K562 (cell line): ENCODE data around the gene FRYL. TPM values are rescaled to one million over a fixed set of nuclear protein-coding genes. Genes with fewer than 3 reads are reported as not detected.

ENCODE experiments used
- ATF7 ChIP-seq: fragments of 450-650 bp; IDR thresholded peaks from 2 replicates; pipeline ENCODE4 v1.7.1; 2014; ENCODE audit warnings: mild to moderate bottlenecking, moderate library complexity
- BRF1 ChIP-seq: IDR thresholded peaks from 3 replicates; pipeline ENCODE4 v1.6.1; 2011; ENCODE audit warnings: borderline replicate concordance, mild to moderate bottlenecking; ENCODE audit not compliant: insufficient read length; ENCODE audit errors: extremely low read depth
- ESRRB ChIP-seq: fragments of 250-450 bp; sonication (Bioruptor Pico); IDR thresholded peaks from 2 replicates; pipeline ENCODE4 v1.5.0; 2020; ENCODE audit warnings: mild to moderate bottlenecking, moderate library complexity, borderline replicate concordance
- HLTF ChIP-seq: fragments of 450-650 bp; IDR thresholded peaks from 2 replicates; pipeline ENCODE4 v1.6.1; 2016
- MAFG ChIP-seq: fragments of 450-650 bp; conservative IDR thresholded peaks from 2 replicates; pipeline ENCODE4 v1.6.1; 2016; ENCODE audit warnings: missing genetic modification characterization, missing compliant biosample characterization
- MTF1 ChIP-seq: fragments of 250-450 bp; sonication (Bioruptor Pico); IDR thresholded peaks from 2 replicates; pipeline ENCODE4 v1.9.0; 2021; ENCODE audit warnings: moderate library complexity, mild to moderate bottlenecking, inconsistent platforms, borderline replicate concordance
- NFYB ChIP-seq: IDR thresholded peaks from 2 replicates; pipeline ENCODE4 v1.6.1; 2011; ENCODE audit warnings: mild to moderate bottlenecking, moderate library complexity; ENCODE audit not compliant: insufficient read length; ENCODE audit errors: extremely low read depth
- NONO ChIP-seq, 2 experiments: fragments of 200-400 bp in 1 of 2; fragments of 450-650 bp in 1 of 2; formaldehyde crosslinking in 1 of 2; IDR thresholded peaks; 2 replicates each; pipeline ENCODE4 v1.6.1; 2017; ENCODE audit warnings: low read depth in 2 of 2, mild to moderate bottlenecking in 2 of 2, moderate library complexity in 2 of 2, low read length in 1 of 2
- RNF219 ChIP-seq: fragments of 250-450 bp; sonication (Bioruptor Pico); IDR thresholded peaks from 2 replicates; pipeline ENCODE4 v1.5.0; 2022; ENCODE audit warnings: mild to moderate bottlenecking
- SMARCE1 ChIP-seq: fragments of 450-650 bp; IDR thresholded peaks from 2 replicates; pipeline ENCODE4 v1.7.1; 2016; ENCODE audit warnings: mild to moderate bottlenecking
- SP2 ChIP-seq: IDR thresholded peaks from 2 replicates; pipeline ENCODE4 v1.6.1; 2011; ENCODE audit warnings: mild to moderate bottlenecking, low read depth, low read length, moderate library complexity; ENCODE audit not compliant: poor library complexity, severe bottlenecking; ENCODE audit errors: extremely low read depth
- TAF1 ChIP-seq: IDR thresholded peaks from 2 replicates; pipeline ENCODE4 v1.6.1; 2011; ENCODE audit warnings: mild to moderate bottlenecking, low read length, moderate library complexity; ENCODE audit not compliant: insufficient read depth, control insufficient read depth, severe bottlenecking; ENCODE audit errors: extremely low read depth
- THRA ChIP-seq: fragments of 450-650 bp; IDR thresholded peaks from 2 replicates; pipeline ENCODE4 v1.6.1; 2017; ENCODE audit warnings: mild to moderate bottlenecking, moderate library complexity
- USF2 ChIP-seq: sonication (generic); formaldehyde crosslinking; IDR thresholded peaks from 2 replicates; pipeline ENCODE4 v1.5.0; 2020; ENCODE audit warnings: missing genetic modification reagents
- ZBTB33 ChIP-seq: sonication (generic); formaldehyde crosslinking; IDR thresholded peaks from 2 replicates; pipeline ENCODE4 v1.8.1; 2023; ENCODE audit warnings: mild to moderate bottlenecking, missing genetic modification reagents
- ZKSCAN3 ChIP-seq: fragments of 250-450 bp; sonication (Bioruptor Pico); IDR thresholded peaks from 2 replicates; pipeline ENCODE4 v1.4.0; 2020
- ZNF316 ChIP-seq: fragments of 450-650 bp; IDR thresholded peaks from 2 replicates; pipeline ENCODE4 v1.6.1; 2016
- ZSCAN32 ChIP-seq: fragments of 450-650 bp; formaldehyde crosslinking; IDR thresholded peaks from 2 replicates; pipeline ENCODE4 v1.4.0; 2020; ENCODE audit warnings: mild to moderate bottlenecking, moderate library complexity
- polyA plus RNA-seq, 8 experiments: library from polyadenylated mRNA; depleted of rRNA in 4 of 8; stranded (reverse) in 5 of 8; unstranded in 3 of 8; fragments of >200 nt; fragmentation: Nextera tagmentation in 2 of 8; fragmentation: Illumina TruSeq in 1 of 8; extraction: Ambion mirVana in 2 of 8; extraction: Trizol in 1 of 8; gene quantifications; 2 replicates each; pipeline versions ENCODE4 v1.2.1 to v1.2.3, GENCODE V29; 2011 to 2014; ENCODE audit warnings: inconsistent platforms in 1 of 8, missing spikeins in 1 of 8
- total RNA-seq, 7 experiments: library from RNA; depleted of rRNA in 6 of 7; stranded (reverse); fragments of >200 nt in 6 of 7; fragmentation: Illumina TruSeq in 2 of 7; extraction: Trizol in 2 of 7; gene quantifications; 2 replicates each; pipeline versions ENCODE4 v1.2.1 to v1.2.3, GENCODE V29; 2011 to 2021; ENCODE audit warnings: low replicate concordance in 1 of 7

FRYL gene
- total and polyA plus RNA-seq, 9 of the 15 experiments (the other 6 are each of a cell fraction or from before 2014, with no cell fraction given): 7.2 to 34.9 (median 15.9) TPM

- TF ChIP-seq SMARCE1: no peak
- TF ChIP-seq ATF7: no peak
- TF ChIP-seq HLTF: no peak
- peak; percentile 62; the same call in 1 of the 2 replicates for TF ChIP-seq ZNF316
- TF ChIP-seq ZBTB33 (CRISPR knock-in tag): 0 out of 2 replicates have a peak, but pooled peaks have one; percentile 18
- no peak for TF ChIP-seq THRA
- TF ChIP-seq ZKSCAN3 (CRISPR knock-in tag): no peak
- no peak for TF ChIP-seq SP2
- TF ChIP-seq ZSCAN32 (CRISPR knock-in tag): no peak
- TF ChIP-seq BRF1: no peak
- no peak for TF ChIP-seq RNF219
- 0 out of 2 replicates have a peak, but pooled peaks have one; percentile 22 for TF ChIP-seq MAFG (tag)
- TF ChIP-seq MTF1 (CRISPR knock-in tag): no peak
- no peak for TF ChIP-seq USF2 (CRISPR knock-in tag)
- TF ChIP-seq NFYB: no peak
- no peak for TF ChIP-seq ESRRB (CRISPR knock-in tag)
- TF ChIP-seq TAF1: no peak
- no peak for TF ChIP-seq NONO (IDR thresholded peaks at IDR 0.05; ENCODE audit: low read depth in 2 of 2, low read length in 1 of 2)
- TF ChIP-seq, all 486 proteins: peak for 5
Observed at GRCh38 chr4:48653217-48654014, 126.7 kb downstream of the FRYL start (continued).
